Measurements from ENCODE around the gene LSM5.
"Not testable (repeated sequence)": the region's sequence is repeated elsewhere in the genome, so short reads cannot be mapped to it uniquely, and the experiment has no call there.

Gene LSM5

GRCh38 chr7:32502728-32503127 is 12.5 kb upstream of the LSM5 start:
- peak; percentile 50 to 52 for ATAC-seq

DNA sequence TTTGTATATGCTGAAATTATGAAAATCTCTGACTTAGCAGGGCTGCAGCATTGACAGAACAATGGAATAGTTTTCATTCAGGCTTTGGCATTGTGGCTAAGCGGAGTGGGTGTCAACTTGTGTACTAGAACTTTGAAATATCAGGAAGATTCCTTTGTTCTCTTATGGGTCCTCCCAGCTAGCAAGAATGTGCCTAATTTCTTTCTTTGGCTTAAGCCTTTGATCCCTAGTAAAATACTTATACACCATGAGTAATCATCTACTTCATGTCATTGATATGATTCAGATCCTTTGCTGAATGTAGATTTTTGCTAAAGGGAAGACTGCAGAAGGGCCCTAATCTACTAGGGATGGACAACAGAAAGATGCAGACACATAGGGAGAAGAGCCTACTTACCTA is 11.3 kb upstream of the LSM5 start:
- no peak for ATAC-seq

DNA sequence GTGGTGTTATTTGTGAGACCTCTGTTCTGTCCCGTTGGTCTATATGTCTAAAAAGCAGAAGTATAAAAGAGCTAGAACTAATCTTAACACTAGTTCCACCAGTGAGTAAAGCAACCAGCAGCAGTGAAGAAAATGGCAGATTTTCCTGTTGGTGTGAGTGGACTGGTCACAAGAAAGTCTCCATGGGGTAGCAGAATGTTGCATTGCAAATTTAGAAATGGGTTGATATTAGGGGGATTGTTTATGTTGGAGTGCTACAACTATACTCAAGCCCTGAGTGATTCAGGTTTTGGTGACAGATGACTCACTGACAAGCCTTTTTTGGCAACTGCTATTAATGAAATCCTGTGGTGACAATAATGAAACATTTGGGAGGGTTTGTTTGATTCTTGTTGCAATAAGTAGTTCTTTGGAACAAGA is 10.8 kb upstream of the LSM5 start:
- ATAC-seq: peak; percentile 52 to 58

- ATAC-seq: not testable (repeated sequence)
Observed at GRCh38 chr7:32500216-32500615, 10.0 kb upstream of the LSM5 start.

- ATAC-seq: not testable (repeated sequence)
Observed at GRCh38 chr7:32499755-32500154, 9.6 kb upstream of the LSM5 start.

GRCh38 chr7:32496052-32496813 is 6.1 kb upstream of the LSM5 start:
- ATAC-seq: no peak

DNA sequence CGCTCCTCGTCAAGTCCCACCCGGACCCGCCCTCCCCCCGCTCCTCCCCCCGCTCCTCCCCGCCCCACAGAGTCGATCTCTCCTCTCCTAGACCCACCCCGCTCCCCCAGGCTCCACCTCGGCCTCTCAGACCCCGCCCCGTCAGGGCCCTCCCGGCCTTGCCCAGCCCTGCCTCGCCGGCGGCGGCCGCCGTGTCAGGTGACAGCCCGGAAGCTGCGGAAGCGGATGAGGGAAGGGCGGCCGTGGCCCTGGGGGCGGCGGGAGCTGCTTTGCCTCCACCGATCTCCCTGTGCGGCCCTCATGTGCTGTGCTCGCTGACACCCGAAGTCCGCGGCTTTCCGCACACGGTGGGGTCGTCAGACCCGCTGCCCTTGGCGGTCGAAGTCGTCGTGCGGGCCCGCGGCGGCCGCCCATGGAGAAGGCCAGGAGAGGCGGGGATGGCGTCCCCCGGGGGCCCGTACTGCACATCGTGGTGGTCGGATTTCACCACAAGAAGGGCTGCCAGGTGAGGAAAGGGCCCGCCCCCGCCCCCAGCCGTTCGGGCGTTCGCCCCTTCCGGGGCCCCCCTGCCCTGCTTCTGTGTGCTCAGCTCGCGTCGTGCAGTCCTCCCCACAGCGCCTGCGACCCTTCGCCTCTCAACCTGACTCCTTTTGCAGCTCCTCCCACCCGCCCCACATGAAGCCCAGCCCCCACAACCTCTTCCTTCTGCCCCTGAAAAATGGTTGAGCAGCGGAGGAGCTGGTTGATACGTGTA is 5.3 kb upstream of the LSM5 start, which contains the start of gene AVL9:
TSS of gene AVL9 (plus strand) at position 192 of the 754 bp plus-strand sequence. CDS start at position 413, 221 bp downstream.
- peak; percentile 98 for ATAC-seq

DNA sequence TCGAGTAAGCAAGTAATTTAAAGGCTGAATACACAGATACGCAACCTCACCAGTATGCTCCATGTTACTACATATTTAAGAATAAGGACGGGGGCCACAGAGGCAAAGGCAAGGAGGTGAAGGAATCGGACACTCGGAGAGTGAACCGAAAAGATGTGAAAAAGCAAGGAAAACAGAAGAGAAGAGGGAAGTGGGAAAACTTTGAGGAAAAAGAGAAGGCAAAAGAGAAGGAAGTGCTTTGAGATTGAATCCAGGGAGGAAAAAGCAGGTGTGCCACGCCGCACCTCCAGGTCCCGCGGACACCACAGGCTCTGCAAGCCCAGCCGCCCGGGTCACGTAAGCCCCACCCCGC is 4.7 kb upstream of the LSM5 start:
- no peak for ATAC-seq

DNA sequence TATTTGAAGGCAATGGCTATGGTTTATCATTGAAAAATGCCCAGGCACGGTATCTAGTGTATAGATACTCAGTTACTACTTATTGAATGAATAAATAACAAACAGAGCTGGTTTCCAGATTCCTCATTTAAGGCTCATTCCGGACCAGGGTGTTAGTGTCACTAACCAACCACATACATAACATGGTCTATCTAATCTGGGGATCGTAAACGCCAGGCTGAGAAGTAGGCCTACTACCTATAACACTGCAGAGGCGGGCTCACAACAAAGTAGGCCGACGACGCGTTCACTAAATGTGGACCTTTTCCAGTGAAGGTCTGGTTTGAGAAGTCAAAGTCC is 423 bp downstream of the LSM5 start:
- ATAC-seq: peak in 1 of 2 donors; percentile 22

DNA sequence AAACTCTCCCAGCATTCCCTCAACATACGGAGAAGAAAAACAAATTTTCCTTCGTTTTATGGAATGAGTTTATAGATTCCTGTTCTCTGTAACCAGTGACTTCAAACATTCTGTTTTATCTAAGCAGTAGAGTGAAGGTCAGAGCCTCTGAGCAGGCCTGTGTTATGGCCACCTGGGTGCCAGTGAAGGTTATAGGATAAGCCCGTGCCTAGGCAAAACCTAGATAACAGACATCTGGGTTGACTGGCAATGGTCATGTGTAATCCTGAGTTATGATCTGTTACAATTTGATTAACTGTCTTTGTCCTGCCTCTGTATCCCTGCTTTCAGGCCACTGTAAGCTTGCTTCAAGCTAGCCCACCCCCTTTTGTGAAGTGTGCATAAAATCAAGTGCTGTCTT is 8.3 kb downstream of the LSM5 start:
- ATAC-seq: no peak

DNA sequence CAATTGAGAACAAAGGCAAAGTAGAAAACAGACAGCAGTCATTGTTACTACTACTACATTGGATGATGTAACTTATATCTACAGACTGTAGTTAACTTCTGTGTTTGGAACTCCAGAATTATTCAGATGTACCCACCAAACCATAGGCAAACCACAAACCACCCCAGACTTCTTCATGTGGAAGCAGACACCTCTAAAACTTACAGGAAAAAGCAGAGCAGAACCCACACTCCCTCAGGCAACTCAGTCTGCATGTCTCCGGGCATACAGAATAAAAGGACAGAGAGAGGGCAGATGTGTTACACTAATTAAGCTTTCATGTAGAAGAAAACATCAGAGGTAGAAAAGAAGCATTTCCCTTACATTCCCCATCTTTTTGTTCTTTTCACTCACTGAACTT is 9.0 kb downstream of the LSM5 start:
- no peak for ATAC-seq

DNA sequence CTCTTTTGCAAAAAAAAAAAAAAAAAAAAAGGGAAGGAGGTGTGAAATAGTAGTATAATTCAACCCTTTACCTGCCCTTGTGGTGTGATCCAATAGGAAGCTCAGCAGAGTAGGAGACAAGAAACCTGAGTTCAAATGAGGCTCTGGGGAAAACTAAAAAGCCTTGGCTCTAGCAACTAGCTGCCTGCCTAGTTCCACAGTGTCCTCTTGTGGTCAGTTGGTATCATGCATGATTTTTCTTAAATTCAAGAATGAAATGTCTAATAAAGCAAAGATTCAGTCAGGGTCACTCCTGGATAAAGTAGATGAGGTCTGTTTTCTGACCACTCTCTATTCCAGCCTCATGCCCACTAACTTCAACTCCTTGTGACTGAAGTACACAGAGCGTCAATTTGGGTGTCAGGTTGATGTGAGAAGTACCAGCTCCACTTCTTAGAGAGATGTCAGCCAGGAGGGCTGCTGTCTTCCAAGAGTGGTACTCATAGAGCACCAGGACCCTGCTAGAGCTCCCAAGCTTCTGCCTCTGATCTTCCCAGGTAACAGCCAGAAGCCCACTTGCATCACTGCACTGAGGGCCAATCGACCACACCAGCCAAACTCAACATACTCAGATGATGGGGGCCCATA is 10.5 kb downstream of the LSM5 start:
- ATAC-seq: no peak

DNA sequence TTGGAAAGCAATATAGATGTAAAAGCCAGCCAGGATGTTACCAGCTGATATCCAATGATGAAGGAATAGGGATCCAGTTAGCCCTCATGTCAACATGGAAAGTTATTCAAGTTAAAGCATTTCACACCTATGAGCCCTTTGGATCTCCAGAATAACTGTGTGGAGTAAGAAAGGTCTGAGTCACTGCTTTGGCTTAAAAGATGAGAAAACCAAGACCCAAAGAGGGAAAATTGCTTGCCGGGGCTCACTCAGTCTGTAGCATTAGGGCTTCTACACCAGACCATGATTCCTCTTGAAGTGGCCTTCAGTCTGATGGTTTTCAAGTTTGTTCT is 12.6 kb downstream of the LSM5 start:
- no peak for ATAC-seq

- no peak for ATAC-seq
Observed at GRCh38 chr7:32476816-32477648, 13.1 kb downstream of the LSM5 start.

DNA sequence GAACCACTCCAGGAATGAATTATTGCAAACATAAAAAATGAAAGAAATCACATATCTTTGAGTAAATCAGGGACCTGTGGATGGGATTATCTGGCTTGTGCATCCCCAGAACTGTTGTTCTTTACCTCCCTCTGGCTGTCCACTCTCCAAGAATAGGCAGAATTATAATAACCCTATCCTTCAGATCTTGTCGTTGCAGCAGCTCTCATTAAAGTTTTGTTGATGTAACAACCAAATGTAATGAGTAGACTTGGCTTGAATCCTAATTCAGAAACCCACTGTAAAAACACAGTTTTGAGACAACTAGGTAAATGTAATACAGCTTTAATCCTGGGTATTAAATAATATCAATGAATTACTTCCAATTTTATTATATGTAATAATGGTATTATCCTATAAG is 16.2 kb downstream of the LSM5 start:
- no peak for ATAC-seq

GRCh38 chr7:32472015-32472414 is 18.2 kb downstream of the LSM5 start:
- no peak for ATAC-seq

GRCh38 chr7:32470871-32471270 is 19.3 kb downstream of the LSM5 start:
- no peak for ATAC-seq

DNA sequence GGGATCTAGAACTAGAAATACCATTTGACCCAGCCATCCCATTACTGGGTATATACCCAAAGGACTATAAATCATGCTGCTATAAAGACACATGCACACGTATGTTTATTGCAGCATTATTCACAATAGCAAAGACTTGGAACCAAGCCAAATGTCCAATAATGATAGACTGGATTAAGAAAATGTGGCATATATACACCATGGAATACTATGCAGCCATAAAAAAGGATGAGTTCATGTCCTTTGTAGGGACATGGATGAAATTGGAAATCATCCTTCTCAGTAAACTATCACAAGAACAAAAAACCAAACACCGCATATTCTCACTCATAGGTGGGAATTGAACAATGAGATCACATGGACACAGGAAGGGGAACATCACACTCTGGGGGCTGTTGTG is 20.2 kb downstream of the LSM5 start:
- not testable (repeated sequence) for ATAC-seq

- not testable (repeated sequence) for ATAC-seq
Observed at GRCh38 chr7:32464641-32465416, 25.4 kb downstream of the LSM5 start.

- no peak for ATAC-seq
Observed at GRCh38 chr7:32462977-32463376, 27.2 kb downstream of the LSM5 start.

DNA sequence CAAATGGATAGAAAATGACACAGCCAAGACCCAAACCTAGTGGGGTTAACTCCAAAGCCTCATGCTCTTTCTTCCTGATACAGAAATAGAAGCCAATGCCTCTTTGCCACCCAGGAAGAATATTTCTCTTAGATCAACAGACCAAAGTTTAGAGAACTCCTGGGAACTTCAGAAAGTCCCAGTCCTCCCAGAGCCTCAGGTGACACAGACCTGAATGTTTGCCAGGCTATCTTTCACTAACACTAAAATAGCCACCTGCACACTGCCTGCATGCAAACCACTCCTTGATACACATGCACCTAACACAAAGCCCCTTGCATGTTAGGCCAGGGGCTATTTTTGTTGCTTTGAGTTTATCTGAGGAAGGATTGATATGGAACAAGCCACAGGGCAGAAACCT is 27.7 kb downstream of the LSM5 start:
- no peak for ATAC-seq

DNA sequence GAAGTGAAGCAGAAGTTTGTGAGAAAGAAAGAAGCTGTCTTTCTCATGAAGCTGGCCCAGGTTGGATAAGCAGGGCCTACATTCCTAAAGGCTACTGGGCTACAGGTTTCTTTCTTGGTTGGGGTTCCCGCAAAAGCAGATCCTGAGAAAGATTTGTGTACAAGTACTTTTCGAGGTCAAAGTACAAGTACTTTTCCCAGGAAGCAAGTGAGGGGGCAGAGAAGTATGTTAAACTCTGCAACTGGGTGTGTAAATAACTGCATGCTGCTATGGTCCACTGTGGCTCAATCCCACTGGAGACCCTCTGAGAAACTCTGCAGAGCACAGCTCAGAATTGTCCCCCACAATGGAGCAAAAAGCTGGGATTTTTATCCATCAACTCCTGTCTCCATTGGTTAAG is 28.7 kb downstream of the LSM5 start:
- no peak for ATAC-seq
